Measurements from ENCODE around the gene TPM2. TPM values are rescaled to one million over a fixed set of nuclear protein-coding genes. Genes with fewer than 3 reads are reported as not detected.

TPM2 gene
- total and polyA plus RNA-seq, 4 experiments from 2014 or later, result 0.79 to 79.6 (median 72.6) TPM; not detected in 1

GRCh38 chr9:35732800-35733541, 43.2 kb upstream of the TPM2 start:
- peak overlapping the region; percentile 89 to 96 (median 94) for H3K4me3 Mint-ChIP-seq
- Histone ChIP-seq H3K27ac (ENCODE audit: low read depth, low read length) (peak overlapping the region; percentile 92), H3K4me3 (ENCODE audit: low read length in 2 of 2) (peak overlapping the region; percentile 84 to 95), H3K9me3 (ENCODE audit: control insufficient read depth in 1 of 2, low read length in 2 of 2) (no peaks in the 10 kb centered on the region), H3K4me1 (ENCODE audit: insufficient read depth, low read length) (peaks cover 59% of the 10 kb centered on the region), H3K27me3 (ENCODE audit: insufficient read depth, low read length) (no peaks in the 10 kb centered on the region), H3K36me3 (ENCODE audit: insufficient read depth, low read length) (peaks cover 29% of the 10 kb centered on the region)
- intact Hi-C loops (cut with micrococcal nuclease), result loop anchor here (1.0 to 10.0 kb wide), 10 partner anchors 16 to 1356 kb away; partner anchors contain the start of genes CCDC107, CCL27, GBA2 and MYORG
- peaks cover 18 to 32% (median 27%) of the 10 kb centered on the region in 4 donors for H3K4me1 Mint-ChIP-seq
- H3K9me3 Mint-ChIP-seq, result peaks cover 0 to 5% (median 0%) of the 10 kb centered on the region in 8 donors
- POLR2A ChIA-PET (ENCODE audit: partially characterized antibody), result interaction anchor here (0.7 to 11.1 kb wide), 29 partner anchors 9 to 619 kb away, joined by 3 to 179 read pairs (median 8); partner anchors contain the start of genes ARHGEF39, CCDC107, FAM221B and GBA2
- no peaks in the 10 kb centered on the region for H3K27me3 Mint-ChIP-seq
- peak in 2 of 5 donors; percentile 17 to 20 for DNase-seq
- CTCF ChIA-PET (ENCODE audit: partially characterized antibody), result interaction anchor here (0.7 to 14.6 kb wide), 13 partner anchors 8 to 149 kb away, joined by 3 to 249 read pairs (median 12); partner anchors contain the start of genes ARHGEF39, CCDC107, GBA2 and RGP1
- H3K36me3 Mint-ChIP-seq, result peaks cover 22 to 44% of the 10 kb centered on the region in 2 donors
- H3K27ac Mint-ChIP-seq, result peak overlapping the region in 6 of 7 donors; percentile 94 to 97 (median 96)

- H3K4me3 Mint-ChIP-seq, result peak within 1 kb of the TSS; percentile 89 to 97 (median 94)
- Histone ChIP-seq H3K27ac (ENCODE audit: low read depth, low read length) (peak within 1 kb of the TSS; percentile 92), H3K36me3 (ENCODE audit: insufficient read depth, low read length) (peaks cover 31% of the 10 kb centered on the region), H3K4me1 (ENCODE audit: insufficient read depth, low read length) (peaks cover 66% of the 10 kb centered on the region), H3K9me3 (ENCODE audit: control insufficient read depth in 1 of 2, low read length in 2 of 2) (no peaks in the 10 kb centered on the region), H3K27me3 (ENCODE audit: insufficient read depth, low read length) (no peaks in the 10 kb centered on the region), H3K4me3 (ENCODE audit: low read length in 2 of 2) (peak within 1 kb of the TSS; percentile 84 to 95)
- intact Hi-C loops (cut with micrococcal nuclease), result loop anchor here (1.0 to 10.0 kb wide), 10 partner anchors 17 to 1355 kb away; partner anchors contain the start of genes CCDC107, CCL27, GBA2 and MYORG
- peak; percentile 96 to 98 (median 98) for DNase-seq
- CTCF ChIA-PET (ENCODE audit: partially characterized antibody), result interaction anchor here (0.6 to 14.6 kb wide), 16 partner anchors 9 to 415 kb away, joined by 3 to 249 read pairs (median 8); partner anchors contain the start of genes ARHGEF39, CCDC107, GBA2 and RGP1
- peaks cover 0 to 5% (median 0%) of the 10 kb centered on the region in 8 donors for H3K9me3 Mint-ChIP-seq
- peak within 1 kb of the TSS in 6 of 7 donors; percentile 94 to 97 (median 96) for H3K27ac Mint-ChIP-seq
- peaks cover 18 to 32% (median 24%) of the 10 kb centered on the region in 4 donors for H3K4me1 Mint-ChIP-seq
- peaks cover 16 to 38% of the 10 kb centered on the region in 2 donors for H3K36me3 Mint-ChIP-seq
- POLR2A ChIA-PET (ENCODE audit: partially characterized antibody), result interaction anchor here (0.6 to 11.1 kb wide), 34 partner anchors 9 to 621 kb away, joined by 3 to 179 read pairs (median 6); partner anchors contain the start of genes ARHGEF39, CCDC107, FAM221B and GBA2
- H3K27me3 Mint-ChIP-seq, result no peaks in the 10 kb centered on the region
Observed at GRCh38 chr9:35732185-35732799, 42.6 kb upstream of the TPM2 start, which contains the start of the genes CREB3 and TLN1. TSS of gene CREB3 (plus strand) at chr9:35732666. CDS start at chr9:35732773, 107 bp downstream. TSS of gene TLN1 (minus strand) at chr9:35732195. CDS start at chr9:35725694, 6,501 bp downstream.

- Histone ChIP-seq H3K36me3 (ENCODE audit: insufficient read depth, low read length) (peaks cover 31% of the 10 kb centered on the region), H3K9me3 (ENCODE audit: control insufficient read depth in 1 of 2, low read length in 2 of 2) (no peaks in the 10 kb centered on the region), H3K4me3 (ENCODE audit: low read length in 2 of 2) (peak overlapping the region; percentile 53 to 95), H3K27ac (ENCODE audit: low read depth, low read length) (peak overlapping the region; percentile 92), H3K4me1 (ENCODE audit: insufficient read depth, low read length) (peaks cover 72% of the 10 kb centered on the region), H3K27me3 (ENCODE audit: insufficient read depth, low read length) (no peaks in the 10 kb centered on the region)
- peak overlapping the region in 6 of 7 donors; percentile 94 to 97 (median 96) for H3K27ac Mint-ChIP-seq
- intact Hi-C loops (cut with micrococcal nuclease), result loop anchor here (1.0 to 10.0 kb wide), 10 partner anchors 18 to 1355 kb away; partner anchors contain the start of genes CCDC107, CCL27, GBA2 and MYORG
- H3K9me3 Mint-ChIP-seq, result peaks cover 0 to 5% (median 0%) of the 10 kb centered on the region in 8 donors
- H3K36me3 Mint-ChIP-seq, result peaks cover 15 to 36% of the 10 kb centered on the region in 2 donors
- H3K4me1 Mint-ChIP-seq, result peaks cover 20 to 32% (median 27%) of the 10 kb centered on the region in 4 donors
- CTCF ChIA-PET (ENCODE audit: partially characterized antibody), result interaction anchor here (0.6 to 14.6 kb wide), 20 partner anchors 7 to 415 kb away, joined by 3 to 249 read pairs (median 6); partner anchors contain the start of genes ARHGEF39, CCDC107, GBA2 and HINT2
- H3K4me3 Mint-ChIP-seq, result peak overlapping the region; percentile 89 to 97 (median 94)
- peak in 1 of 5 donors; percentile 44 for DNase-seq
- no peaks in the 10 kb centered on the region for H3K27me3 Mint-ChIP-seq
- POLR2A ChIA-PET (ENCODE audit: partially characterized antibody), result interaction anchor here (0.6 to 11.1 kb wide), 31 partner anchors 10 to 621 kb away, joined by 3 to 179 read pairs (median 6); partner anchors contain the start of genes ARHGEF39, CCDC107, FAM221B and GBA2
Observed at GRCh38 chr9:35731415-35732184, 41.9 kb upstream of the TPM2 start.

GRCh38 chr9:35730486-35730854, 40.7 kb upstream of the TPM2 start:
- Histone ChIP-seq H3K4me3 (ENCODE audit: low read length in 2 of 2) (peak overlapping the region; percentile 53 to 95), H3K27ac (ENCODE audit: low read depth, low read length) (peak overlapping the region; percentile 92), H3K9me3 (ENCODE audit: control insufficient read depth in 1 of 2, low read length in 2 of 2) (no peaks in the 10 kb centered on the region), H3K4me1 (ENCODE audit: insufficient read depth, low read length) (peaks cover 70% of the 10 kb centered on the region), H3K27me3 (ENCODE audit: insufficient read depth, low read length) (no peaks in the 10 kb centered on the region), H3K36me3 (ENCODE audit: insufficient read depth, low read length) (peaks cover 27% of the 10 kb centered on the region)
- H3K9me3 Mint-ChIP-seq, result peaks cover 0 to 4% (median 0%) of the 10 kb centered on the region in 8 donors
- H3K27ac Mint-ChIP-seq, result peak overlapping the region in 4 of 7 donors; percentile 45 to 95 (median 71)
- H3K27me3 Mint-ChIP-seq, result no peaks in the 10 kb centered on the region
- CTCF ChIA-PET (ENCODE audit: partially characterized antibody), result interaction anchor here (0.6 to 14.6 kb wide), 15 partner anchors 9 to 152 kb away, joined by 3 to 249 read pairs (median 5); partner anchors contain the start of genes ARHGEF39, CCDC107, GBA2 and HINT2
- DNase-seq, result no peak
- intact Hi-C loops (cut with micrococcal nuclease), result loop anchor here (10.0 kb wide), 1 partner anchor 1066 kb away; the partner anchor contains the start of gene CCL27
- POLR2A ChIA-PET (ENCODE audit: partially characterized antibody), result interaction anchor here (0.9 to 11.1 kb wide), 14 partner anchors 16 to 125 kb away, joined by 4 to 179 read pairs (median 32); partner anchors contain the start of genes ARHGEF39, CCDC107, FAM221B and GBA2
- peak overlapping the region in 2 of 8 donors; percentile 92 to 97 for H3K4me3 Mint-ChIP-seq
- H3K4me1 Mint-ChIP-seq, result peaks cover 11 to 27% (median 23%) of the 10 kb centered on the region in 4 donors
- H3K36me3 Mint-ChIP-seq, result peaks cover 13 to 30% of the 10 kb centered on the region in 2 donors

GRCh38 chr9:35729700-35730485, 40.2 kb upstream of the TPM2 start:
- POLR2A ChIA-PET (ENCODE audit: partially characterized antibody), result interaction anchor here (0.9 to 11.1 kb wide), 16 partner anchors 17 to 126 kb away, joined by 4 to 179 read pairs (median 28); partner anchors contain the start of genes ARHGEF39, CCDC107, GBA2 and HINT2
- H3K9me3 Mint-ChIP-seq, result no peaks in the 10 kb centered on the region
- H3K36me3 ChIP-seq (ENCODE audit: insufficient read depth, low read length), result peaks cover 27% of the 10 kb centered on the region
- peak overlapping the region in 2 of 8 donors; percentile 92 to 97 for H3K4me3 Mint-ChIP-seq
- H3K4me1 ChIP-seq (ENCODE audit: insufficient read depth, low read length), result peaks cover 70% of the 10 kb centered on the region
- H3K36me3 Mint-ChIP-seq, result peaks cover 13 to 30% of the 10 kb centered on the region in 2 donors
- intact Hi-C loops (cut with micrococcal nuclease), result loop anchor here (2.0 to 10.0 kb wide), 2 partner anchors 33 to 1065 kb away; partner anchors contain the start of gene CCL27
- peak overlapping the region; percentile 43 for H3K27ac ChIP-seq (ENCODE audit: low read depth, low read length)
- H3K4me1 Mint-ChIP-seq, result peaks cover 7 to 27% (median 22%) of the 10 kb centered on the region in 4 donors
- no peaks in the 10 kb centered on the region for H3K9me3 ChIP-seq (ENCODE audit: control insufficient read depth in 1 of 2, low read length in 2 of 2)
- DNase-seq, result peak in 4 of 5 donors; percentile 31 to 43 (median 34)
- no peaks in the 10 kb centered on the region for H3K27me3 Mint-ChIP-seq
- no peaks in the 10 kb centered on the region for H3K27me3 ChIP-seq (ENCODE audit: insufficient read depth, low read length)
- H3K4me3 ChIP-seq (ENCODE audit: low read length in 2 of 2), result peak overlapping the region; percentile 60 to 95
- CTCF ChIA-PET (ENCODE audit: partially characterized antibody), result interaction anchor here (0.6 to 14.6 kb wide), 17 partner anchors 9 to 152 kb away, joined by 3 to 249 read pairs (median 6); partner anchors contain the start of genes ARHGEF39, CCDC107, GBA2 and RGP1
- peak overlapping the region in 4 of 7 donors; percentile 45 to 95 (median 71) for H3K27ac Mint-ChIP-seq
